K562 (cell line): ENCODE results near the gene PCGF6.

Experiments used
- EP300 ChIP-seq: IDR thresholded peaks from 2 replicates; pipeline ENCODE4 v1.6.1; 2012; ENCODE audit warnings: low read length, improper control_type of control experiment
- MCM3 ChIP-seq: fragments of 450-650 bp; IDR thresholded peaks from 2 replicates; pipeline ENCODE4 v1.6.1; 2016
- MCM7 ChIP-seq, 2 experiments: fragments of 450-650 bp; IDR thresholded peaks; 2 replicates each; pipeline ENCODE4 v1.6.1; 2016 to 2018
- MYNN ChIP-seq, 2 experiments: sonication (generic); formaldehyde crosslinking in 1 of 2; IDR thresholded peaks; 2 replicates each; pipeline versions ENCODE4 v1.5.0 to v1.6.1; 2016 to 2020; ENCODE audit warnings: antibody characterized with exemption in 1 of 2, missing genetic modification reagents in 1 of 2
- POLR2A ChIP-seq: fragments of 450-650 bp; conservative IDR thresholded peaks from 2 replicates; pipeline ENCODE4 v1.6.1; 2016
- POLR2AphosphoS5 ChIP-seq: IDR thresholded peaks from 2 replicates; pipeline ENCODE4 v1.6.1; 2011; ENCODE audit warnings: mild to moderate bottlenecking, low read depth, low read length, moderate library complexity; ENCODE audit not compliant: control insufficient read depth, insufficient read depth
- ZNF584 ChIP-seq: fragments of 200-800 bp; sonication (Bioruptor generic); IDR thresholded peaks from 2 replicates; pipeline ENCODE4 v1.6.1; 2016; ENCODE audit warnings: low read depth, mild to moderate bottlenecking, missing genetic modification characterization, missing compliant biosample characterization
- ZNF780A ChIP-seq: fragments of 250-450 bp; sonication (Bioruptor Pico); IDR thresholded peaks from 2 replicates; pipeline ENCODE4 v1.5.0; 2021; ENCODE audit warnings: mild to moderate bottlenecking
- ZSCAN29 ChIP-seq: fragments of 450-650 bp; IDR thresholded peaks from 2 replicates; pipeline ENCODE4 v1.6.1; 2017
- TF ChIP-seq, protein P1 (sequence below), 3 experiments: IDR thresholded peaks in 2 of 3; conservative IDR thresholded peaks in 1 of 3; 2 replicates each; pipeline ENCODE4 v1.5.1; 2011 to 2012; ENCODE audit warnings: low read length in 3 of 3, mild to moderate bottlenecking in 3 of 3, control low read depth in 2 of 3, improper control_type of control experiment in 1 of 3, inconsistent platforms in 1 of 3, low read depth in 1 of 3, mixed read lengths in 1 of 3, moderate library complexity in 1 of 3; ENCODE audit not compliant: insufficient read depth in 2 of 3
- TF ChIP-seq, protein P2 (sequence below), 2 experiments: fragments of 450-650 bp in 1 of 2; sonication (generic) in 1 of 2; formaldehyde crosslinking in 1 of 2; IDR thresholded peaks in 1 of 2; conservative IDR thresholded peaks in 1 of 2; 2 replicates each; pipeline versions ENCODE4 v1.6.1 to v1.8.1; 2016 to 2023; ENCODE audit warnings: mild to moderate bottlenecking in 2 of 2, moderate library complexity in 2 of 2, inconsistent platforms in 1 of 2, missing genetic modification reagents in 1 of 2
- TF ChIP-seq, protein P3 (sequence below): fragments of 250-450 bp; sonication (Bioruptor Pico); IDR thresholded peaks from 2 replicates; pipeline ENCODE4 v1.5.0; 2022; ENCODE audit warnings: mild to moderate bottlenecking
- TF ChIP-seq, protein P4 (sequence below): sonication (generic); formaldehyde crosslinking; IDR thresholded peaks from 2 replicates; pipeline ENCODE4 v1.8.1; 2023; ENCODE audit warnings: mild to moderate bottlenecking, missing genetic modification reagents
- TF ChIP-seq, protein P5 (sequence below): sonication (generic); formaldehyde crosslinking; IDR thresholded peaks from 2 replicates; pipeline ENCODE4 v1.8.1; 2022; ENCODE audit warnings: missing genetic modification reagents

DNA sequence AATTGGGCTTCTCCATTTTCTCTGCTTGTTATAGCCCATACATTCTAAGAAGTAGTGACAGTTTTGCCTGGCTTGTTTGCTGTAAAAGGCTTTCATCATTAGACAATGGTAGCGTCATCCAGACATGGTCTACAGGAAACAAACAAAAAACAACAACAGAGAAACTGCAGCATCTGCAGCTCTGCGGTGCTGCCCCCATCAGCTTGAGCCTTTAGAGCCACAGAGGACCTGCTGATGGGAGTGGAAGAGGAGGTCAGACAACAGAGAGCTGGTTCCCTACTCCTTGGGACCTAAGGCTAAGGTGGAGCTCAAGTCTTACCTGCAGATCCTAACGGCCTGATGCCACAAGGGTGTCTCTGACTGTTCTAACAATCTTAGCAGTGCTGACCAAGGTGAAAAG is 70.9 kb downstream of the PCGF6 start:
- TF ChIP-seq EP300 (no peak), MYNN (IDR thresholded peaks at IDR 0.05) (no peak), MYNN (CRISPR knock-in tag; IDR thresholded peaks at IDR 0.05) (no peak), ZSCAN29 (no peak), ZNF584 (no peak), MCM7 (IDR thresholded peaks at IDR 0.05) (no peak), ZNF780A (CRISPR knock-in tag) (no peak), POLR2AphosphoS5 (no peak), POLR2A (no peak), MCM3 (no peak)
- TF ChIP-seq, protein P1, sequence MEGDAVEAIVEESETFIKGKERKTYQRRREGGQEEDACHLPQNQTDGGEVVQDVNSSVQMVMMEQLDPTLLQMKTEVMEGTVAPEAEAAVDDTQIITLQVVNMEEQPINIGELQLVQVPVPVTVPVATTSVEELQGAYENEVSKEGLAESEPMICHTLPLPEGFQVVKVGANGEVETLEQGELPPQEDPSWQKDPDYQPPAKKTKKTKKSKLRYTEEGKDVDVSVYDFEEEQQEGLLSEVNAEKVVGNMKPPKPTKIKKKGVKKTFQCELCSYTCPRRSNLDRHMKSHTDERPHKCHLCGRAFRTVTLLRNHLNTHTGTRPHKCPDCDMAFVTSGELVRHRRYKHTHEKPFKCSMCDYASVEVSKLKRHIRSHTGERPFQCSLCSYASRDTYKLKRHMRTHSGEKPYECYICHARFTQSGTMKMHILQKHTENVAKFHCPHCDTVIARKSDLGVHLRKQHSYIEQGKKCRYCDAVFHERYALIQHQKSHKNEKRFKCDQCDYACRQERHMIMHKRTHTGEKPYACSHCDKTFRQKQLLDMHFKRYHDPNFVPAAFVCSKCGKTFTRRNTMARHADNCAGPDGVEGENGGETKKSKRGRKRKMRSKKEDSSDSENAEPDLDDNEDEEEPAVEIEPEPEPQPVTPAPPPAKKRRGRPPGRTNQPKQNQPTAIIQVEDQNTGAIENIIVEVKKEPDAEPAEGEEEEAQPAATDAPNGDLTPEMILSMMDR (IDR thresholded peaks at IDR 0.05 in 2 of 3, conservative IDR thresholded peaks at IDR 0.05 in 1 of 3; ENCODE audit: insufficient read depth in 2 of 3, low read depth in 1 of 3, low read length in 3 of 3), result no peak
- TF ChIP-seq, protein P2, sequence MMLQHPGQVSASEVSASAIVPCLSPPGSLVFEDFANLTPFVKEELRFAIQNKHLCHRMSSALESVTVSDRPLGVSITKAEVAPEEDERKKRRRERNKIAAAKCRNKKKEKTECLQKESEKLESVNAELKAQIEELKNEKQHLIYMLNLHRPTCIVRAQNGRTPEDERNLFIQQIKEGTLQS (IDR thresholded peaks at IDR 0.05), result no peak
- TF ChIP-seq, protein P2 (CRISPR knock-in tag; conservative IDR thresholded peaks at IDR 0.05), result no peak
- TF ChIP-seq, protein P3, sequence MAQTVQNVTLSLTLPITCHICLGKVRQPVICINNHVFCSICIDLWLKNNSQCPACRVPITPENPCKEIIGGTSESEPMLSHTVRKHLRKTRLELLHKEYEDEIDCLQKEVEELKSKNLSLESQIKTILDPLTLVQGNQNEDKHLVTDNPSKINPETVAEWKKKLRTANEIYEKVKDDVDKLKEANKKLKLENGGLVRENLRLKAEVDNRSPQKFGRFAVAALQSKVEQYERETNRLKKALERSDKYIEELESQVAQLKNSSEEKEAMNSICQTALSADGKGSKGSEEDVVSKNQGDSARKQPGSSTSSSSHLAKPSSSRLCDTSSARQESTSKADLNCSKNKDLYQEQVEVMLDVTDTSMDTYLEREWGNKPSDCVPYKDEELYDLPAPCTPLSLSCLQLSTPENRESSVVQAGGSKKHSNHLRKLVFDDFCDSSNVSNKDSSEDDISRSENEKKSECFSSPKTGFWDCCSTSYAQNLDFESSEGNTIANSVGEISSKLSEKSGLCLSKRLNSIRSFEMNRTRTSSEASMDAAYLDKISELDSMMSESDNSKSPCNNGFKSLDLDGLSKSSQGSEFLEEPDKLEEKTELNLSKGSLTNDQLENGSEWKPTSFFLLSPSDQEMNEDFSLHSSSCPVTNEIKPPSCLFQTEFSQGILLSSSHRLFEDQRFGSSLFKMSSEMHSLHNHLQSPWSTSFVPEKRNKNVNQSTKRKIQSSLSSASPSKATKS (CRISPR knock-in tag), result no peak
- TF ChIP-seq, protein P4, sequence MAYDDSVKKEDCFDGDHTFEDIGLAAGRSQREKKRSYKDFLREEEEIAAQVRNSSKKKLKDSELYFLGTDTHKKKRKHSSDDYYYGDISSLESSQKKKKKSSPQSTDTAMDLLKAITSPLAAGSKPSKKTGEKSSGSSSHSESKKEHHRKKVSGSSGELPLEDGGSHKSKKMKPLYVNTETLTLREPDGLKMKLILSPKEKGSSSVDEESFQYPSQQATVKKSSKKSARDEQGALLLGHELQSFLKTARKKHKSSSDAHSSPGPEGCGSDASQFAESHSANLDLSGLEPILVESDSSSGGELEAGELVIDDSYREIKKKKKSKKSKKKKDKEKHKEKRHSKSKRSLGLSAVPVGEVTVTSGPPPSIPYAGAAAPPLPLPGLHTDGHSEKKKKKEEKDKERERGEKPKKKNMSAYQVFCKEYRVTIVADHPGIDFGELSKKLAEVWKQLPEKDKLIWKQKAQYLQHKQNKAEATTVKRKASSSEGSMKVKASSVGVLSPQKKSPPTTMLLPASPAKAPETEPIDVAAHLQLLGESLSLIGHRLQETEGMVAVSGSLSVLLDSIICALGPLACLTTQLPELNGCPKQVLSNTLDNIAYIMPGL (CRISPR knock-in tag), result no peak
- TF ChIP-seq, protein P5, sequence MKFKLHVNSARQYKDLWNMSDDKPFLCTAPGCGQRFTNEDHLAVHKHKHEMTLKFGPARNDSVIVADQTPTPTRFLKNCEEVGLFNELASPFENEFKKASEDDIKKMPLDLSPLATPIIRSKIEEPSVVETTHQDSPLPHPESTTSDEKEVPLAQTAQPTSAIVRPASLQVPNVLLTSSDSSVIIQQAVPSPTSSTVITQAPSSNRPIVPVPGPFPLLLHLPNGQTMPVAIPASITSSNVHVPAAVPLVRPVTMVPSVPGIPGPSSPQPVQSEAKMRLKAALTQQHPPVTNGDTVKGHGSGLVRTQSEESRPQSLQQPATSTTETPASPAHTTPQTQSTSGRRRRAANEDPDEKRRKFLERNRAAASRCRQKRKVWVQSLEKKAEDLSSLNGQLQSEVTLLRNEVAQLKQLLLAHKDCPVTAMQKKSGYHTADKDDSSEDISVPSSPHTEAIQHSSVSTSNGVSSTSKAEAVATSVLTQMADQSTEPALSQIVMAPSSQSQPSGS (CRISPR knock-in tag), result no peak
